GM12878 (cell line): Measurements from ENCODE around the gene ATXN2. TPM values are rescaled to one million over a fixed set of nuclear protein-coding genes. Genes with fewer than 3 reads are reported as not detected.

Experiments
- ATAC-seq: fragments of 200-7000 bp; cut with Tn5 transposase; 3 replicates; pipeline ENCODE4 v1.9.1; 2020; ENCODE audit warnings: mild to moderate bottlenecking, moderate library complexity
- BruUV-seq: library from RNA; stranded (reverse); fragments of 400-500 nt; replicated peaks from 2 replicates; lab custom pipeline; 2021; lab: Mats Ljungman, UMichigan
- CTCF ChIA-PET: fragments of 300-600 bp; sonication (Branson Sonifier 250); formaldehyde crosslinking; extraction: SDS; loops from one replicate; lab custom pipeline; 2021; ENCODE audit warnings: inconsistent platforms; lab: Yijun Ruan, JAX
- POLR2A ChIA-PET: fragments of 350-600 bp; formaldehyde crosslinking; extraction: SDS; loops from one replicate; lab custom pipeline; 2021; ENCODE audit warnings: inconsistent platforms; lab: Charles Lee
- RAD21 ChIA-PET: fragments of 300-600 bp; sonication (Branson Sonifier 250); formaldehyde crosslinking; loops from one replicate; lab custom pipeline; 2023; ENCODE audit warnings: antibody characterized with exemption; ENCODE audit not compliant: unreplicated experiment; lab: Charles Lee
- SMC1A ChIA-PET: fragments of 300-600 bp; sonication (Branson Sonifier 250); formaldehyde crosslinking; loops from one replicate; lab custom pipeline; 2023; ENCODE audit not compliant: unreplicated experiment, uncharacterized antibody; lab: Charles Lee
- DNase-seq: peaks from one replicate; pipeline ENCODE4 v3.0.0-alpha.2; 2011; ENCODE audit warnings: low read depth, low spot score
- FAIRE-seq: peaks from 3 replicates; lab custom pipeline; 2011; peaks lifted over from hg19 to GRCh38; lab: Jason Lieb, UNC
- H2AFZ ChIP-seq: 2 replicates; pipeline ENCODE4 v1.6.0; 2011; ENCODE audit warnings: low read depth, low read length, control low read depth; ENCODE audit not compliant: control insufficient read depth
- H3K27ac ChIP-seq: 2 replicates; pipeline ENCODE4 v1.5.1; 2011; ENCODE audit warnings: control low read depth; ENCODE audit not compliant: control insufficient read depth, insufficient read depth
- H3K27me3 ChIP-seq, 2 experiments: replicated peaks in 1 of 2; 2 replicates each; pipeline versions ENCODE4 v1.6.0 to v1.6.1; 2011; ENCODE audit warnings: low read length in 1 of 2; ENCODE audit not compliant: control insufficient read depth in 2 of 2, insufficient read depth in 2 of 2
- H3K36me3 ChIP-seq, 2 experiments: 2 replicates each; pipeline ENCODE4 v1.5.1; 2011; ENCODE audit warnings: low read length in 1 of 2; ENCODE audit not compliant: control insufficient read depth in 2 of 2, insufficient read depth in 2 of 2
- H3K4me1 ChIP-seq: 2 replicates; pipeline ENCODE4 v1.6.1; 2011; ENCODE audit warnings: mild to moderate bottlenecking, low read length, moderate library complexity, mixed read lengths; ENCODE audit not compliant: control insufficient read depth, insufficient read depth
- H3K4me2 ChIP-seq: 2 replicates; pipeline ENCODE4 v1.6.0; 2011; ENCODE audit warnings: control low read depth; ENCODE audit not compliant: control insufficient read depth, insufficient read depth
- H3K4me3 ChIP-seq: fragments of 200-600 bp; sonication (generic); 2 replicates; pipeline ENCODE4 v1.5.1; 2016
- H3K79me2 ChIP-seq: 2 replicates; pipeline ENCODE4 v1.6.0; 2011; ENCODE audit warnings: low read length; ENCODE audit not compliant: control insufficient read depth, insufficient read depth
- H3K9ac ChIP-seq: 2 replicates; pipeline ENCODE4 v1.8.0; 2011; ENCODE audit warnings: low read length, control low read depth, mixed read lengths; ENCODE audit not compliant: control insufficient read depth, insufficient read depth
- H3K9me3 ChIP-seq: replicated peaks from 3 replicates; pipeline ENCODE4 v1.5.1; 2011; ENCODE audit warnings: mild to moderate bottlenecking, low read length; ENCODE audit not compliant: control insufficient read depth, insufficient read depth
- H4K20me1 ChIP-seq: 2 replicates; pipeline ENCODE4 v1.6.0; 2011; ENCODE audit not compliant: control insufficient read depth, insufficient read depth
- CTCF ChIP-seq, 3 experiments: IDR thresholded peaks in 2 of 3; conservative IDR thresholded peaks in 1 of 3; 2 replicates each; pipeline ENCODE4 v1.5.1; 2011; ENCODE audit warnings: low read depth in 3 of 3, low read length in 3 of 3, mild to moderate bottlenecking in 3 of 3, control low read depth in 2 of 3, moderate library complexity in 2 of 3, inconsistent platforms in 1 of 3, mixed read lengths in 1 of 3; ENCODE audit not compliant: control insufficient read depth in 2 of 3, insufficient read depth in 1 of 3; ENCODE audit errors: extremely low read depth in 1 of 3
- NFYB ChIP-seq: IDR thresholded peaks from 2 replicates; pipeline ENCODE4 v1.6.1; 2011; ENCODE audit warnings: low read depth, mild to moderate bottlenecking, low read length, improper control_type of control experiment, moderate library complexity; ENCODE audit not compliant: insufficient read depth
- NKRF ChIP-seq: fragments of 450-650 bp; conservative IDR thresholded peaks from 2 replicates; pipeline ENCODE4 v1.6.1; 2017; ENCODE audit warnings: mild to moderate bottlenecking, moderate library complexity
- RAD21 ChIP-seq: IDR thresholded peaks from 2 replicates; pipeline ENCODE4 v1.6.1; 2011; ENCODE audit warnings: mild to moderate bottlenecking, low read depth, low read length, moderate library complexity; ENCODE audit not compliant: insufficient read depth
- RFX5 ChIP-seq: IDR thresholded peaks from 2 replicates; pipeline ENCODE4 v1.6.1; 2011; ENCODE audit warnings: low read depth, low read length, improper control_type of control experiment
- RUNX3 ChIP-seq: IDR thresholded peaks from 2 replicates; pipeline ENCODE4 v1.6.1; 2012; ENCODE audit warnings: low read length, inconsistent platforms
- SMC3 ChIP-seq: IDR thresholded peaks from 2 replicates; pipeline ENCODE4 v1.6.1; 2011; ENCODE audit warnings: low read length, improper control_type of control experiment, borderline replicate concordance
- YY1 ChIP-seq: IDR thresholded peaks from 2 replicates; pipeline ENCODE4 v1.6.1; 2011; ENCODE audit warnings: low read depth, mild to moderate bottlenecking, low read length
- WGBS: methylation state at CpG from one replicate; pipeline ENCODE4 v1.1.6; 2016; ENCODE audit warnings: low lambda C conversion rate; ENCODE audit not compliant: insufficient replicate concordance, insufficient coverage; ENCODE audit errors: missing lambda C conversion rate; 5-methylcytosine and 5-hydroxymethylcytosine counted together
- in situ Hi-C: fragments of 300-500 bp; cut with MboI; formaldehyde crosslinking; loops from 9 replicates; pipeline ENCODE4 v1.14.3; 2018; ENCODE audit warnings: mixed read lengths
- intact Hi-C: fragments of 100-400 bp; cut with micrococcal nuclease; formaldehyde crosslinking; loops from one replicate; pipeline ENCODE4 v1.14.2; 2022; ENCODE audit not compliant: unreplicated experiment
- polyA plus RNA-seq, 11 experiments: library from polyadenylated mRNA; depleted of rRNA in 4 of 11; unstranded in 6 of 11; stranded (reverse) in 5 of 11; fragments of >200 nt; fragmentation: Nextera tagmentation in 4 of 11; fragmentation: Illumina TruSeq in 1 of 11; extraction: Ambion mirVana in 4 of 11; extraction: Trizol in 1 of 11; gene quantifications; 1 replicate in 1 of 11; 2 replicates in 10 of 11; pipeline versions ENCODE4 v1.2.1 to v1.2.3, GENCODE V29; 2011 to 2016; ENCODE audit warnings: inconsistent platforms in 2 of 11, missing spikeins in 2 of 11, low read depth in 1 of 11
- total RNA-seq, 4 experiments: library from RNA; depleted of rRNA in 3 of 4; stranded (reverse); fragments of >200 nt in 3 of 4; fragmentation: Illumina TruSeq in 1 of 4; extraction: Trizol in 1 of 4; gene quantifications; 2 replicates each; pipeline versions ENCODE4 v1.2.1 to v1.2.3, GENCODE V29; 2013 to 2021

Gene ATXN2
- total and polyA plus RNA-seq, 10 of the 15 experiments (the other 5 are each of a cell fraction or from before 2014, with no cell fraction given), result 8.8 to 31.5 (median 19.0) TPM

DNA sequence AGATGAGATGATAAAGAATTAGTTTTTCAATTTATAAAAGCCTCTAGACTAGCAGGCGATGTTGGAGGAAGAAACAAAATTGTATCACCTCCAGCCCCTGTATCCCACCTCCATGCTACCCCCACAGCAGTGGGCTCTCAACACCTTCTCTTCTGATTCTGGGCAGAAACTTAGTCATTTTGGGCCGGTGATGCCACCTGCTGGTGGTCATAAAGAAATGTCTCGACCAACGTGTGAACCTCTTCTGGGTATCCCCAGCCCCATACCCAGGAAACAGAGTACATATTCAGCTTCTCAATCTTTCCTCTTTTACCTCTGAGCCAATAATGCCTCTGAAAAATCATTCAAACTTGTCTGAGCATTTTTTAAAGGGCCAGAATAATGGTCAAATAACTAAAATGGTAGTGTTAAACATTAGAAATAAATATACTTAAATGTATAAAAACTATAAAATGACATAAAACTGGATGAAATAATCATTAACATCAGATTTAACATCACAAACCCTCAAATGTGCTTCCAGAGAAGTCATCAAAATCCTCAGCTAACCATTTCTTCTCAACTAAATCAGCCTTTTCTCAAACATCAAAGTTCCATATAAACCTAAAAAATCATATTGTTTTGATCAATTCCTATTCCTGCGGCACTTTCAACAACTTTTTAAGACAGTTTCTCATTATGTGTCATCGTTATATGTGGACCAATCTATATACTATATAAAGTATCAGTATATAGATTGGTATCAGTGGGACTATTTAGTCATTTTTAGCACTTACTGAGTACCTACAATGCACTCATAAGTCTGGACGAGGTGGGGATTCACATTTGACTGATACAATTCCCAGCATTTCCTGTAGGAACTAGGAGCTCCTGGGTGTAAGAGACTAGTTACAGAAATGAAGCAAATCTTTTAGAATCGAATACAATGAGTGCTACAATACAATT, 69.4 kb downstream of the ATXN2 start:
- no peaks in the 10 kb centered on the region for H4K20me1 ChIP-seq
- ATAC-seq (peak; percentile 95), FAIRE-seq (peak; percentile 93), DNase-seq (peak; percentile 24)
- RAD21 ChIA-PET, result interaction anchor here (0.5 to 2.3 kb wide), 5 partner anchors 18 to 240 kb away, joined by 3 to 15 read pairs (median 4); no protein-coding TSS in a partner anchor
- no peaks in the 10 kb centered on the region for H3K79me2 ChIP-seq
- H3K27ac ChIP-seq, result no peak overlapping the region
- CTCF ChIA-PET, result interaction anchor here (0.7 to 5.9 kb wide), 21 partner anchors 9 to 283 kb away, joined by 3 to 118 read pairs (median 3); no protein-coding TSS in a partner anchor
- H3K4me3 ChIP-seq, result no peak overlapping the region
- peaks cover 0 to 12% of the 10 kb centered on the region in 2 experiments; a peak in 3 of 4 replicates for H3K36me3 ChIP-seq
- H3K4me2 ChIP-seq, result no peak overlapping the region
- H3K9me3 ChIP-seq, result no peaks in the 10 kb centered on the region; the same call in 2 of the 3 replicates
- intact Hi-C loops (loop anchor here (1.0 kb wide), 2 partner anchors 132 to 198 kb away; no protein-coding TSS in a partner anchor), in situ Hi-C loops (loop anchor here (5.0 kb wide), 1 partner anchor 132 kb away; no protein-coding TSS in a partner anchor)
- H3K27me3 ChIP-seq, result no peaks in the 10 kb centered on the region
- no peak overlapping the region for H2AFZ ChIP-seq
- H3K9ac ChIP-seq, result no peak overlapping the region
- BruUV-seq, result no TSS peak
- SMC1A ChIA-PET, result interaction anchor here (0.6 to 4.5 kb wide), 10 partner anchors 10 to 310 kb away, joined by 3 to 64 read pairs (median 4); no protein-coding TSS in a partner anchor
- TF ChIP-seq SMC3 (peak; percentile 68), RAD21 (peak; percentile 70), YY1 (0 out of 2 replicates have a peak, but pooled peaks have one; percentile 36), RUNX3 (0 out of 2 replicates have a peak, but pooled peaks have one; percentile 22), NKRF (no peak), NFYB (no peak), CTCF (IDR thresholded peaks at IDR 0.05 in 2 of 3, conservative IDR thresholded peaks at IDR 0.05 in 1 of 3; ENCODE audit: control insufficient read depth in 2 of 3, extremely low read depth in 1 of 3, insufficient read depth in 1 of 3, low read depth in 3 of 3, low read length in 3 of 3) (peak; percentile 63 to 71 (median 64)), RFX5 (no peak)
- no peaks in the 10 kb centered on the region for H3K4me1 ChIP-seq
- POLR2A ChIA-PET, result interaction anchor here (0.7 to 1.0 kb wide), 2 partner anchors 12 to 78 kb away, joined by 3 to 4 read pairs; no protein-coding TSS in a partner anchor
- WGBS, result 37% methylated on average over 8 of the region's 8 CpGs
